PC-9 (cell line): ENCODE data around the gene PKLR. TPM values are rescaled to one million over a fixed set of nuclear protein-coding genes. Genes with fewer than 3 reads are reported as not detected.

Source experiments
- BruUV-seq: library from RNA; stranded (reverse); fragments of 400-500 nt; replicated peaks from 2 replicates; lab custom pipeline; 2021; lab: Mats Ljungman, UMichigan
- CTCF ChIA-PET: fragments of 300-600 bp; sonication (Branson Sonifier 250); formaldehyde crosslinking; loops from one replicate; lab custom pipeline; 2022; ENCODE audit warnings: antibody characterized with exemption; lab: Charles Lee
- POLR2A ChIA-PET: fragments of 300-600 bp; sonication (Branson Sonifier 250); formaldehyde crosslinking; loops from one replicate; lab custom pipeline; 2022; ENCODE audit warnings: antibody characterized with exemption; ENCODE audit not compliant: unreplicated experiment; lab: Charles Lee
- DNase-seq, 2 experiments: peaks; one replicate each; pipeline versions ENCODE4 v3.0.0 to v3.0.0-alpha.2; 2015 to 2022; ENCODE audit warnings: mixed read lengths in 1 of 2
- H2AFZ ChIP-seq: fragments of 200-600 bp; sonication (generic); 2 replicates; pipeline ENCODE4 v1.8.1; 2017; ENCODE audit warnings: antibody characterized with exemption
- H3F3A ChIP-seq: fragments of 200-600 bp; sonication (generic); 2 replicates; pipeline ENCODE4 v1.8.1; 2017; ENCODE audit warnings: antibody characterized with exemption, mild to moderate bottlenecking, low read depth; ENCODE audit not compliant: insufficient read depth
- H3K27ac ChIP-seq: fragments of 200-600 bp; sonication (generic); 2 replicates; pipeline ENCODE4 v1.6.1; 2016; ENCODE audit warnings: mixed run types
- H3K27me3 ChIP-seq: fragments of 200-600 bp; sonication (generic); 2 replicates; pipeline ENCODE4 v1.6.1; 2016; ENCODE audit warnings: low read depth, mixed run types; ENCODE audit not compliant: insufficient read depth
- H3K36me3 ChIP-seq: fragments of 200-600 bp; sonication (generic); 2 replicates; pipeline ENCODE4 v1.6.1; 2016; ENCODE audit warnings: low read depth, mixed run types
- H3K4me1 ChIP-seq: fragments of 200-600 bp; sonication (generic); replicated peaks from 2 replicates; pipeline ENCODE4 v1.6.1; 2016; ENCODE audit warnings: mixed run types; ENCODE audit not compliant: insufficient read depth
- H3K4me2 ChIP-seq: fragments of 200-600 bp; sonication (generic); 2 replicates; pipeline ENCODE4 v1.6.1; 2017; ENCODE audit warnings: mixed run types
- H3K4me3 ChIP-seq: fragments of 200-600 bp; sonication (generic); 2 replicates; pipeline ENCODE4 v1.6.1; 2016; ENCODE audit warnings: mixed run types
- H3K79me2 ChIP-seq: fragments of 200-600 bp; sonication (generic); 2 replicates; pipeline ENCODE4 v1.6.1; 2017; ENCODE audit warnings: low read depth, mixed run types
- H3K9me2 ChIP-seq: fragments of 200-600 bp; sonication (generic); 2 replicates; pipeline ENCODE4 v1.8.1; 2017; ENCODE audit warnings: mild to moderate bottlenecking; ENCODE audit not compliant: insufficient read depth
- H3K9me3 ChIP-seq: fragments of 200-600 bp; sonication (generic); 2 replicates; pipeline ENCODE4 v1.8.1; 2016; ENCODE audit warnings: low read depth; ENCODE audit not compliant: insufficient read depth
- H4K20me1 ChIP-seq: fragments of 200-600 bp; sonication (generic); 2 replicates; pipeline ENCODE4 v1.8.1; 2017; ENCODE audit not compliant: insufficient read depth
- EZH2 ChIP-seq: fragments of 200-600 bp; sonication (generic); IDR thresholded peaks from 2 replicates; pipeline ENCODE4 v1.8.0; 2017; ENCODE audit warnings: antibody characterized with exemption, low read depth
- intact Hi-C: fragments of 100-400 bp; cut with micrococcal nuclease; formaldehyde crosslinking; loops from one replicate; pipeline ENCODE4 v1.10.0; 2022; ENCODE audit not compliant: unreplicated experiment
- total RNA-seq: library from RNA; stranded (reverse); gene quantifications from 2 replicates; pipeline ENCODE4 v1.2.3, GENCODE V29; 2021
- TF ChIP-seq, protein P1 (sequence below): fragments of 200-600 bp; sonication (generic); conservative IDR thresholded peaks from 2 replicates; pipeline ENCODE4 v1.6.1; 2017; ENCODE audit warnings: mixed run types, antibody characterized with exemption, mild to moderate bottlenecking, moderate library complexity

Gene PKLR
- total RNA-seq, 1 experiment from 2014 or later = not detected

DNA sequence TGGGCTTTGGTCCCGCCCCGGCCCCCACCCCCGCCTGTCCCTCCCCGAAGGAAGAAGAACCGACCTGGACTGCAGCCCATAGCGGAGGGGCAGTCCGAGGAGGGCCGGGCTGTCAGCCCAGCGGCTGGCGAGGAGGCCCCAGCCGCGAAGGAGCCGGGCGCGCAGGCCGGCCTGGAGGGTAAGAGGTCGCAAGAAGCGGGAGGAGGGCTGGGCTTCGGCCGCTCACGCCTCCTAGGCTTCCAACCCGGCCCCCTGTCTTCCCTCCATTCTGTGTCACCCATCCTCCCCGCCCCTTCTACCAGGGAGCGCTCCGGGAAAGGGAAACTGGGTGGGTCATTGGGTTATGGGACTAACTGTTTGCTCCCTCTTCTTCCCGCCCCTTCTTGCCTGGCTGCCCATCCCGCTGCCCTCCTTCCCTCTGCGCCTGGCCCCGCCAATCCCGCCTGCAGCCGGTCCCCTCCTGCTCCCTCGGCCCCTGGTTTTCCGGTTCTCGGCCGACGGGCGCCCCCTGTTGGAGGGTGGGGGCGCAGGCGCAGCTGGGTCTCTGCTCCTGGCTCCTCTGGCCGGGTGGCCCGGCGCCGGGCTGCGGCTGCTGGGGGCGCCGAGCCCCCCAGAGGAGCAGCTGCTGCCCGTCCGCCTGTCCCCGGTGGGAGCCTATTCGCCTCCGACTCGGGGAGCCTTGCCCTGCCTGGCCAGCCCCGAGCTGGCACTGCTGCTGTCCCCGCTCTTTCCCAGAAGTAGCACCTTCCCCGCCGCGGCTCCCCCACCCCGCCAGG lies 21.9 kb upstream of the PKLR start:
- intact Hi-C loops = loop anchor here (1.0 to 5.0 kb wide), 7 partner anchors 15 to 351 kb away; partner anchors contain the start of genes CKS1B, FDPS, HCN3 and KRTCAP2
- TF ChIP-seq, protein P1, sequence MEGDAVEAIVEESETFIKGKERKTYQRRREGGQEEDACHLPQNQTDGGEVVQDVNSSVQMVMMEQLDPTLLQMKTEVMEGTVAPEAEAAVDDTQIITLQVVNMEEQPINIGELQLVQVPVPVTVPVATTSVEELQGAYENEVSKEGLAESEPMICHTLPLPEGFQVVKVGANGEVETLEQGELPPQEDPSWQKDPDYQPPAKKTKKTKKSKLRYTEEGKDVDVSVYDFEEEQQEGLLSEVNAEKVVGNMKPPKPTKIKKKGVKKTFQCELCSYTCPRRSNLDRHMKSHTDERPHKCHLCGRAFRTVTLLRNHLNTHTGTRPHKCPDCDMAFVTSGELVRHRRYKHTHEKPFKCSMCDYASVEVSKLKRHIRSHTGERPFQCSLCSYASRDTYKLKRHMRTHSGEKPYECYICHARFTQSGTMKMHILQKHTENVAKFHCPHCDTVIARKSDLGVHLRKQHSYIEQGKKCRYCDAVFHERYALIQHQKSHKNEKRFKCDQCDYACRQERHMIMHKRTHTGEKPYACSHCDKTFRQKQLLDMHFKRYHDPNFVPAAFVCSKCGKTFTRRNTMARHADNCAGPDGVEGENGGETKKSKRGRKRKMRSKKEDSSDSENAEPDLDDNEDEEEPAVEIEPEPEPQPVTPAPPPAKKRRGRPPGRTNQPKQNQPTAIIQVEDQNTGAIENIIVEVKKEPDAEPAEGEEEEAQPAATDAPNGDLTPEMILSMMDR = peak; percentile 94
- no peak for TF ChIP-seq EZH2
- H3F3A ChIP-seq = peaks cover 38% of the 10 kb centered on the region
- BruUV-seq = no TSS peak
- H3K4me2 ChIP-seq = peak overlapping the region; percentile 98
- no peaks in the 10 kb centered on the region for H3K27me3 ChIP-seq
- ChIA-PET POLR2A (interaction anchor here (0.6 to 1.2 kb wide), 10 partner anchors 13 to 1333 kb away, joined by 3 to 24 read pairs (median 4); partner anchors contain the start of gene HCN3), CTCF (interaction anchor here (1.0 kb wide), 1 partner anchor 72 kb away, joined by 12 read pairs; no protein-coding TSS in a partner anchor)
- no peaks in the 10 kb centered on the region for H3K9me2 ChIP-seq
- H3K9me3 ChIP-seq = no peaks in the 10 kb centered on the region
- H4K20me1 ChIP-seq = no peaks in the 10 kb centered on the region; the same call in none of the 2 replicates
- H2AFZ ChIP-seq = peak overlapping the region; percentile 100
- peak overlapping the region; percentile 49; the same call in 1 of the 2 replicates for H3K27ac ChIP-seq
- peak; percentile 87 to 94 for DNase-seq
- peaks cover 9% of the 10 kb centered on the region; the same call in 1 of the 2 replicates for H3K4me1 ChIP-seq
- H3K79me2 ChIP-seq = 0 out of 2 replicates have a peak, but pooled peaks cover 4% of the 10 kb centered on the region
- peak overlapping the region; percentile 96 for H3K4me3 ChIP-seq
- no peaks in the 10 kb centered on the region for H3K36me3 ChIP-seq

DNA sequence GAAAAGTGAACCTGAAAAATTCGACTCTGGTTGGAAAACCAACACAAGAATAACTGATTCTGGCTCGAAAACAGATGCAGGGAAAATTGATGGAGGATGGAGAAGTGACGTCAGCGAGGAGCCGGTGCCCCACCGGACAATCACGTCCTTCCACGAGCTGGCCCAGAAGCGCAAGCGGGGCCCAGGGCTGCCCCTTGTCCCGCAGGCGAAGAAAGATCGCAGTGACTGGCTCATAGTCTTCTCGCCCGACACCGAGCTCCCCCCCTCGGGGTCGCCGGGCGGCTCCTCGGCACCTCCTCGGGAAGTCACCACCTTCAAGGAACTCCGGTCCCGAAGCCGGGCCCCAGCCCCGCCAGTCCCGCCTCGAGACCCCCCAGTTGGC lies 21.3 kb upstream of the PKLR start:
- H2AFZ ChIP-seq = no peak overlapping the region
- intact Hi-C loops = loop anchor here (2.0 to 5.0 kb wide), 6 partner anchors 46 to 350 kb away; partner anchors contain the start of genes CKS1B, HCN3, KRTCAP2 and SCAMP3
- peak overlapping the region; percentile 98 for H3K4me2 ChIP-seq
- H3F3A ChIP-seq = peaks cover 41% of the 10 kb centered on the region
- no peaks in the 10 kb centered on the region for H3K9me2 ChIP-seq
- H4K20me1 ChIP-seq = no peaks in the 10 kb centered on the region; the same call in none of the 2 replicates
- no peaks in the 10 kb centered on the region for H3K9me3 ChIP-seq
- TF ChIP-seq, protein P1 = no peak
- TF ChIP-seq EZH2 = no peak
- ChIA-PET POLR2A (interaction anchor here (0.6 kb wide), 1 partner anchor 383 kb away, joined by 3 read pairs; no protein-coding TSS in a partner anchor), CTCF (interaction anchor here (0.6 kb wide), 1 partner anchor 352 kb away, joined by 3 read pairs; no protein-coding TSS in a partner anchor)
- no TSS peak for BruUV-seq
- DNase-seq = no peak
- H3K79me2 ChIP-seq = 0 out of 2 replicates have a peak, but pooled peaks cover 4% of the 10 kb centered on the region
- no peaks in the 10 kb centered on the region for H3K27me3 ChIP-seq
- H3K4me3 ChIP-seq = peak overlapping the region; percentile 96; the same call in 1 of the 2 replicates
- peaks cover 9% of the 10 kb centered on the region; the same call in 1 of the 2 replicates for H3K4me1 ChIP-seq
- no peaks in the 10 kb centered on the region for H3K36me3 ChIP-seq
- H3K27ac ChIP-seq = no peak overlapping the region
